ENCODE measurements around the gene FAM163B.

Gene FAM163B

DNA sequence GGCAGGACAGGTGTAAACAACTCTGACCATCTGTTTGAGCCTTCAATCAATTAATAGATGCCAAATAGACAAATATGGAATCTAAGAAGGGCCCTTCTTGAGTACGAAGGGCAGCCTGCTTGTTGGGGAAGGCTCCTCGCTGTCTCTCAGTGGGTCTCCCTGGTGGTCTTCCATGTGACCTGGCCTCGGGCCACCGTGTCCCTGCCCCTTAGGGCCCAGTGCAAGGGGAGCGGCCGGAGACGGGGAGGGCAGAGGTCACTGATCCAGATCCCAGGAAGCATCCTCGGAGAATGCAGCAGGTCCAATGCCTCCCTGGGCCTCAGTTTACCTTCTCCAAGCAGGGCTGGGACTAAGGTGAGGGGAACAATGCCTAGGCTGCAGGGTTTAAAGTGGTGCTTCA is 29.5 kb upstream of the FAM163B start:
- no peaks in the 10 kb centered on the region for H3K79me2 ChIP-seq (ENCODE audit: control insufficient read depth, low read length)
- TF ChIP-seq, protein P1, sequence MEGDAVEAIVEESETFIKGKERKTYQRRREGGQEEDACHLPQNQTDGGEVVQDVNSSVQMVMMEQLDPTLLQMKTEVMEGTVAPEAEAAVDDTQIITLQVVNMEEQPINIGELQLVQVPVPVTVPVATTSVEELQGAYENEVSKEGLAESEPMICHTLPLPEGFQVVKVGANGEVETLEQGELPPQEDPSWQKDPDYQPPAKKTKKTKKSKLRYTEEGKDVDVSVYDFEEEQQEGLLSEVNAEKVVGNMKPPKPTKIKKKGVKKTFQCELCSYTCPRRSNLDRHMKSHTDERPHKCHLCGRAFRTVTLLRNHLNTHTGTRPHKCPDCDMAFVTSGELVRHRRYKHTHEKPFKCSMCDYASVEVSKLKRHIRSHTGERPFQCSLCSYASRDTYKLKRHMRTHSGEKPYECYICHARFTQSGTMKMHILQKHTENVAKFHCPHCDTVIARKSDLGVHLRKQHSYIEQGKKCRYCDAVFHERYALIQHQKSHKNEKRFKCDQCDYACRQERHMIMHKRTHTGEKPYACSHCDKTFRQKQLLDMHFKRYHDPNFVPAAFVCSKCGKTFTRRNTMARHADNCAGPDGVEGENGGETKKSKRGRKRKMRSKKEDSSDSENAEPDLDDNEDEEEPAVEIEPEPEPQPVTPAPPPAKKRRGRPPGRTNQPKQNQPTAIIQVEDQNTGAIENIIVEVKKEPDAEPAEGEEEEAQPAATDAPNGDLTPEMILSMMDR (IDR thresholded peaks at IDR 0.05; ENCODE audit: low read depth, low read length, poor library complexity, severe bottlenecking), result no peak
- TF ChIP-seq EZH2phosphoT487 (IDR thresholded peaks at IDR 0.05; ENCODE audit: borderline replicate concordance, low read length), result no peak
- H3K36me3 ChIP-seq (ENCODE audit: control insufficient read depth, low read length), result no peaks in the 10 kb centered on the region
- H3K9me2 ChIP-seq (replicated peaks; ENCODE audit: control insufficient read depth, low read length), result no peaks in the 10 kb centered on the region
- H3K27me3 ChIP-seq (ENCODE audit: control insufficient read depth, low read length), result no peaks in the 10 kb centered on the region; the same call in 1 of the 2 replicates
- no peaks in the 10 kb centered on the region for H3K9me3 ChIP-seq (ENCODE audit: control insufficient read depth, insufficient read depth, low read length)
- H3K4me1 ChIP-seq (ENCODE audit: control insufficient read depth, low read length), result no peaks in the 10 kb centered on the region
- H3K27ac ChIP-seq (ENCODE audit: low read depth, low read length), result no peak overlapping the region
- 0 out of 2 replicates have a peak, but pooled peaks cover 3% of the 10 kb centered on the region for H4K20me1 ChIP-seq (ENCODE audit: control insufficient read depth, insufficient read depth, low read depth, low read length)
- no peak overlapping the region for H3K4me3 ChIP-seq (ENCODE audit: low read length)
- no peak overlapping the region for H3K4me2 ChIP-seq (ENCODE audit: low read length)
- no peaks in the 10 kb centered on the region for H3F3A ChIP-seq (ENCODE audit: control insufficient read depth, insufficient read depth)

DNA sequence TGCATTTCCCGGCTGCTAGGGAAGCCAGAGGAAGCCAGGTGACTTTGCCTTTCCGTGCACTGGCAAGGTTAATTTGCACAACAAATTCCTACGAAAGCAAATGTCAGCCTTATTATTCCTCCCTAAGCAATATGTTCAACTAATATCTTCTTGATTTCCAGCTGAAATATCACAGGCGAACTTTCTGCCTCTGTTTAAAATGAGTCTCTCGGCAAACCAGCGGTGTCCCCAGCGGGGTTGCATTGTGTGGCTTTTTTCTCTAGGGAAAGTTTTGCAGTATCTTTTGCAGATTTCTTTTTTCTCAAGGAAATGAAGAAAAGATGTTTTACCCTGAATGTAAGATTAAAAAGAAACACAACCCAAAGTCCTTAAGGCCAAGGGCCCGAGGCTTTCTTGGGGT is 28.9 kb upstream of the FAM163B start:
- Histone ChIP-seq H4K20me1 (ENCODE audit: control insufficient read depth, insufficient read depth, low read depth, low read length) (0 out of 2 replicates have a peak, but pooled peaks cover 3% of the 10 kb centered on the region), H3K4me2 (ENCODE audit: low read length) (no peak overlapping the region), H3K9me3 (ENCODE audit: control insufficient read depth, insufficient read depth, low read length) (no peaks in the 10 kb centered on the region), H3K79me2 (ENCODE audit: control insufficient read depth, low read length) (no peaks in the 10 kb centered on the region), H3K27me3 (ENCODE audit: control insufficient read depth, low read length) (no peaks in the 10 kb centered on the region; the same call in 1 of the 2 replicates), H3K4me3 (ENCODE audit: low read length) (no peak overlapping the region), H3K36me3 (ENCODE audit: control insufficient read depth, low read length) (no peaks in the 10 kb centered on the region), H3F3A (ENCODE audit: control insufficient read depth, insufficient read depth) (no peaks in the 10 kb centered on the region), H3K4me1 (ENCODE audit: control insufficient read depth, low read length) (no peaks in the 10 kb centered on the region), H3K9me2 (replicated peaks; ENCODE audit: control insufficient read depth, low read length) (no peaks in the 10 kb centered on the region), H3K27ac (ENCODE audit: low read depth, low read length) (no peak overlapping the region)
- TF ChIP-seq EZH2phosphoT487 (IDR thresholded peaks at IDR 0.05; ENCODE audit: borderline replicate concordance, low read length), result no peak
- TF ChIP-seq, protein P1 (IDR thresholded peaks at IDR 0.05; ENCODE audit: low read depth, low read length, poor library complexity, severe bottlenecking), result no peak

DNA sequence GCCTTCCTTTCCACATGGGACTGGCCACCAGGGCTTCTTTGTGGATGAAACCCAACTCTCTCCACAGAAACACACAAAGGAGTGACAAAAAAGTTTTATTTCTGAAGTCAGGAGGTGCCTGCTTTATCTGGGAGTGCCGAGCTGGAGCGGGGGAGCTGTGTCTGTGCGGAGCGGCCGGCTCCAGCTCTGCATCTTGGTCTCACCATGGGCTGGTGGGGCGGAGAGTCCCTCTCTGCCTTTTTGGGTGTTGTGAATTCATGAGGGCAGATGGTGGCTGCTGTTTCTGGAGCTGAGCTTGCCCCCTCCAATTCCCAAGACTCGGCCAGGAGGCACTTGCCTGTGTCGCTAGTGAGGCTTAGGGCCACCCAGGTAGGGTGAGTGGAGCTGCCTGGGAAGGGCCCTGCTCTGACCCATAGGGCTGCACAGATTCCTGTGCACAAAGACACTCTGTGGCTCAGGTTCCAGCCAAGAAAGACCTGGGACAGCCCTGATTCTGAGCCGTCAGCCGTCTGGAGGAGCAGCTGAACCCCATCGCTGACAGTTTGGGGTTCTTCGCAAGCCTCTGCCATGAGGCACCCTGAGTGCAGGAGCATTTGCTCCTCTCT is 28.4 kb upstream of the FAM163B start:
- H4K20me1 ChIP-seq (ENCODE audit: control insufficient read depth, insufficient read depth, low read depth, low read length), result 0 out of 2 replicates have a peak, but pooled peaks cover 3% of the 10 kb centered on the region
- no peaks in the 10 kb centered on the region for H3K9me3 ChIP-seq (ENCODE audit: control insufficient read depth, insufficient read depth, low read length)
- no peak overlapping the region for H3K4me3 ChIP-seq (ENCODE audit: low read length)
- no peaks in the 10 kb centered on the region for H3K36me3 ChIP-seq (ENCODE audit: control insufficient read depth, low read length)
- no peaks in the 10 kb centered on the region for H3K79me2 ChIP-seq (ENCODE audit: control insufficient read depth, low read length)
- TF ChIP-seq, protein P1 (IDR thresholded peaks at IDR 0.05; ENCODE audit: low read depth, low read length, poor library complexity, severe bottlenecking), result no peak
- H3K9me2 ChIP-seq (replicated peaks; ENCODE audit: control insufficient read depth, low read length), result no peaks in the 10 kb centered on the region
- H3F3A ChIP-seq (ENCODE audit: control insufficient read depth, insufficient read depth), result no peaks in the 10 kb centered on the region
- no peaks in the 10 kb centered on the region for H3K4me1 ChIP-seq (ENCODE audit: control insufficient read depth, low read length)
- H3K4me2 ChIP-seq (ENCODE audit: low read length), result no peak overlapping the region
- H3K27ac ChIP-seq (ENCODE audit: low read depth, low read length), result no peak overlapping the region
- no peaks in the 10 kb centered on the region; the same call in 1 of the 2 replicates for H3K27me3 ChIP-seq (ENCODE audit: control insufficient read depth, low read length)

Data from DOHH2 (cell line).